Myocyte (in vitro differentiated cells): Measurements from ENCODE around the gene FAM50A. TPM values are rescaled to one million over a fixed set of nuclear protein-coding genes. Genes with fewer than 3 reads are reported as not detected.

ENCODE experiments used
- microRNA-seq: library from miRNA; unstranded; fragments of <30 nt; microRNA quantifications from one replicate; pipeline ENCODE4, GENCODE V29; 2016
- total RNA-seq: library from RNA; depleted of rRNA; stranded (reverse); fragments of >200 nt; gene quantifications from 2 replicates; pipeline ENCODE4 v1.2.3, GENCODE V29; 2014

FAM50A gene
- total RNA-seq, 1 donor from 2014 or later: 85.0 TPM

Small RNAs within 50 kb of the gene (microRNA-seq; reads per million reads assigned to microRNA genes)
- 1.3 reads per million for gene MIR6858

Other genes with a start within 250 kb of the FAM50A start
- not detected in 2 replicates for gene OPN1MW2, start 224.4 kb upstream of the FAM50A start, total RNA-seq
- not detected in 2 replicates for gene OPN1MW3, start 186.6 kb upstream of the FAM50A start, total RNA-seq
- not detected in 2 replicates for gene TEX28, start 149.0 kb upstream of the FAM50A start, total RNA-seq
- 0.26 TPM in 1 of 2 replicates, not detected in the other for gene TKTL1, start 148.3 kb upstream of the FAM50A start, total RNA-seq
- 410 and 518 TPM in 2 replicates for gene FLNA, start 69.5 kb upstream of the FAM50A start, total RNA-seq
- gene EMD, start 64.8 kb upstream of the FAM50A start, total RNA-seq: 43.2 and 53.2 TPM in 2 replicates
- 2,503 and 3,937 TPM in 2 replicates for gene RPL10, start 45.8 kb upstream of the FAM50A start, total RNA-seq
- gene DNASE1L1, start 34.9 kb upstream of the FAM50A start, total RNA-seq: 214 and 235 TPM in 2 replicates
- gene TAFAZZIN, start 32.6 kb upstream of the FAM50A start, total RNA-seq: 36.1 and 41.3 TPM in 2 replicates
- 100 and 106 TPM in 2 replicates for gene ATP6AP1, start 15.5 kb upstream of the FAM50A start, total RNA-seq
- 125 TPM in 2 replicates for gene GDI1, start 7.0 kb upstream of the FAM50A start, total RNA-seq
- 11.3 and 11.7 TPM in 2 replicates for gene PLXNA3, start 14.1 kb downstream of the FAM50A start, total RNA-seq
- gene LAGE3, start 35.1 kb downstream of the FAM50A start, total RNA-seq: 72.2 and 87.8 TPM in 2 replicates
- gene UBL4A, start 42.5 kb downstream of the FAM50A start, total RNA-seq: 39.6 and 65.2 TPM in 2 replicates
- 28.5 and 37.0 TPM in 2 replicates for gene SLC10A3, start 46.5 kb downstream of the FAM50A start, total RNA-seq
- gene FAM3A, start 72.1 kb downstream of the FAM50A start, total RNA-seq: 57.1 and 64.9 TPM in 2 replicates
- gene G6PD, start 102.7 kb downstream of the FAM50A start, total RNA-seq: 20.5 and 24.0 TPM in 2 replicates
- gene IKBKG, start 103.5 kb downstream of the FAM50A start, total RNA-seq: 13.3 and 14.0 TPM in 2 replicates
- not detected in 2 replicates for gene CTAG1A, start 141.0 kb downstream of the FAM50A start, total RNA-seq
- gene CTAG1B, start 175.1 kb downstream of the FAM50A start, total RNA-seq: not detected in 2 replicates
- gene CTAG2, start 209.4 kb downstream of the FAM50A start, total RNA-seq: not detected in 2 replicates